Airway epithelial cell (primary cell): Measurements from ENCODE around the gene CLEC4E. TPM values are rescaled to one million over a fixed set of nuclear protein-coding genes. Genes with fewer than 3 reads are reported as not detected.

ENCODE experiments used
- total RNA-seq: library from RNA; depleted of rRNA; stranded (reverse); fragments of >200 nt; gene quantifications from 2 replicates; pipeline ENCODE4 v1.2.3, GENCODE V29; 2015

The CLEC4E gene, protein sequence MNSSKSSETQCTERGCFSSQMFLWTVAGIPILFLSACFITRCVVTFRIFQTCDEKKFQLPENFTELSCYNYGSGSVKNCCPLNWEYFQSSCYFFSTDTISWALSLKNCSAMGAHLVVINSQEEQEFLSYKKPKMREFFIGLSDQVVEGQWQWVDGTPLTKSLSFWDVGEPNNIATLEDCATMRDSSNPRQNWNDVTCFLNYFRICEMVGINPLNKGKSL
- not detected in 2 replicates for total RNA-seq

DNA sequence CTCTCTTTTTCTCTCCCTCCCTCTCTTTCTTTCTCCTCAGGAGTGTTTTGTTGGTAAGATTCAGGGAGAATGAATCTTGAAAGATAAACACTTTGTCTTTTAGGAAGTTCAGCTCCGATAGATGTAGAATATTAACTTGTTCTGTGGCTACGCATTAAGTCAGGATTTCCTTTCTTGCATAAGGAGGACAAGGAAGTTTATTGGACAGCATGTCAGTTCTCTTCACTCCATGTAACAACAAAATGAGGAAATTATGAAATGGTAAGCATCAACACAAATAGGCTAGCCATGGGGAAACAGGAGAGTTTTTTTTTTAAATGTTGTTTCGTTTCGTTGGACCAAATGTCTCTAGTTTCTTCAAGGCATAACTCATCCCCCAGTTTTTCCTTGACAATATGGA, at the start of gene CLEC4E:
TSS of gene CLEC4E (minus strand) at position 75 of the 400 bp plus-strand sequence. CDS start 108 bp downstream, outside the sequence.

DNA sequence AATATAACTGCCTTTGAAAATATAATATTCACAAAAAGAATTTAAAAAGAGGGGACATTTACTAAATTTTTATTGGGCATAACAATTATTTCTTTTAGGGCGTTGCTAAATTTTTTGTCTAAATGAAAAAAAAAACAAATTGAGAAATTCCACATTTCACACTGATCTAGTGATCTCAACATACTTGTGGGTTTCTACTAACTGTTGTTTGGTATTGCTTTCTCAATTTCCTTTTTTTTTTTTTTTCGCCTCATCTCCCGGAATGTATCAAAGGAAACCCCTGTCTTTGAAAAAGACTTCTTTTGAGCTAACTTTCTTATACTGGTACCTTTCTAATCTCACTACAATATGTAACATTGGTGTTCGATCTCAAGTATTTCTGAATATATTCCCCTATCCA, 27.4 kb downstream of the CLEC4E start, which contains the start of gene CLEC4D:
TSS of gene CLEC4D (plus strand) at position 248 of the 400 bp plus-strand sequence. CDS start 230 bp downstream, outside the sequence.

Other genes with a start within 250 kb of the CLEC4E start
- gene CLEC6A, start 84.9 kb downstream of the CLEC4E start, total RNA-seq = not detected in 2 replicates
- gene CLEC4D, start 27.4 kb downstream of the CLEC4E start, total RNA-seq = not detected in 2 replicates
- not detected in 2 replicates for gene AICDA, start 72.0 kb upstream of the CLEC4E start, total RNA-seq
- 13.8 and 15.3 TPM in 2 replicates for gene MFAP5, start 121.9 kb upstream of the CLEC4E start, total RNA-seq
- 22.3 and 24.7 TPM in 2 replicates for gene RIMKLB, start 157.1 kb upstream of the CLEC4E start, total RNA-seq